ENCODE results near the gene SPTLC3.

DNA sequence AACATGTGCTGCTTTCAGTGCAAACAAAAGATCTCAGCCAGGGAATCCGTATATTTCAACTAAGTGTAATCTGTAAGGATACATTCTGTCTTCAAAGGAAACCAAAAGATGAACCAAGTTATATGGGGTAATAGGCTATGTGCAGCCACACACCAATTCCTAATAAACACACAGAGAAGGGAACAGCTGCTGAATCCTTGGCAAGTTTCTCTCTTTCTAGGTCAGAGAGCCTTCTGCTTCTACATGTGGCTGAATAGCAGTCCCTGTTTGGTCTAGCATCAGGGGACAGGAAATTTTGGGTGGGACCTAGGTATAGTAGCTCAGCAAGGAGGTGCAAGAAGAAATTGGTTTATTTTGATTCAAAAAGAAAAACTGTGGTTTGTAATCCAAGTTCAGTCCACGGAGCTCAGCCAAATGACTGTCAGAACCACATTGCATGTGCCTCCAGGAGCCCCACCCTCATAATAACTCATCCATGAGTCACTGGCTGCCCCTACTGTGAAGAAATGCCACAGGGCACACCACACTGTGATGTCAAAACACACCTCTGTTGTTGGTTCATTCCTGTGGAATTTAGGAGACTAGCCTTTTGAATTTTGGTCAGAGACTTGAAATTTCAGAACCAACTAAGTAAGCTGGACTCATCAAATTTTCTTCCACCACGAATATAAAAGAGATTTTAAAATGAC, 21.1 kb downstream of the SPTLC3 start:
- no peak for TF ChIP-seq POLR2AphosphoS5 (IDR thresholded peaks at IDR 0.05)
- TF ChIP-seq, protein P1, sequence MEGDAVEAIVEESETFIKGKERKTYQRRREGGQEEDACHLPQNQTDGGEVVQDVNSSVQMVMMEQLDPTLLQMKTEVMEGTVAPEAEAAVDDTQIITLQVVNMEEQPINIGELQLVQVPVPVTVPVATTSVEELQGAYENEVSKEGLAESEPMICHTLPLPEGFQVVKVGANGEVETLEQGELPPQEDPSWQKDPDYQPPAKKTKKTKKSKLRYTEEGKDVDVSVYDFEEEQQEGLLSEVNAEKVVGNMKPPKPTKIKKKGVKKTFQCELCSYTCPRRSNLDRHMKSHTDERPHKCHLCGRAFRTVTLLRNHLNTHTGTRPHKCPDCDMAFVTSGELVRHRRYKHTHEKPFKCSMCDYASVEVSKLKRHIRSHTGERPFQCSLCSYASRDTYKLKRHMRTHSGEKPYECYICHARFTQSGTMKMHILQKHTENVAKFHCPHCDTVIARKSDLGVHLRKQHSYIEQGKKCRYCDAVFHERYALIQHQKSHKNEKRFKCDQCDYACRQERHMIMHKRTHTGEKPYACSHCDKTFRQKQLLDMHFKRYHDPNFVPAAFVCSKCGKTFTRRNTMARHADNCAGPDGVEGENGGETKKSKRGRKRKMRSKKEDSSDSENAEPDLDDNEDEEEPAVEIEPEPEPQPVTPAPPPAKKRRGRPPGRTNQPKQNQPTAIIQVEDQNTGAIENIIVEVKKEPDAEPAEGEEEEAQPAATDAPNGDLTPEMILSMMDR (IDR thresholded peaks at IDR 0.05) = no peak
